Karpas-422 (cell line): Measurements from ENCODE around the gene ALOX5. TPM values are rescaled to one million over a fixed set of nuclear protein-coding genes. Genes with fewer than 3 reads are reported as not detected.
A peak's percentile ranks its signal among the peaks of the same experiment; 100 is the strongest.
"Not testable (repeated sequence)": the region's sequence is repeated elsewhere in the genome, so short reads cannot be mapped to it uniquely, and the experiment has no call there.

Source experiments
- DNase-seq: peaks from one replicate; pipeline ENCODE4 v3.0.0-alpha.2; 2015
- H2AFZ ChIP-seq: fragments of 200-600 bp; sonication (generic); 2 replicates; pipeline ENCODE4 v1.6.1; 2014; ENCODE audit warnings: antibody characterized with exemption, low read length, mixed read lengths
- H3K27ac ChIP-seq: fragments of 200-600 bp; sonication (generic); 2 replicates; pipeline ENCODE4 v1.5.1; 2014; ENCODE audit warnings: mild to moderate bottlenecking, low read length, moderate library complexity
- H3K27me3 ChIP-seq: fragments of 200-600 bp; sonication (generic); 2 replicates; pipeline ENCODE4 v1.6.1; 2014; ENCODE audit warnings: low read length, mixed read lengths
- H3K36me3 ChIP-seq: fragments of 200-600 bp; sonication (generic); 2 replicates; pipeline ENCODE4 v1.6.1; 2014; ENCODE audit warnings: low read length, mixed read lengths; ENCODE audit not compliant: insufficient read depth
- H3K4me1 ChIP-seq: fragments of 200-600 bp; sonication (generic); 2 replicates; pipeline ENCODE4 v1.6.1; 2014; ENCODE audit warnings: mild to moderate bottlenecking, low read length, mixed read lengths
- H3K4me2 ChIP-seq: fragments of 200-600 bp; sonication (generic); 2 replicates; pipeline ENCODE4 v1.6.1; 2014; ENCODE audit warnings: low read length, low read depth, mild to moderate bottlenecking; ENCODE audit not compliant: poor library complexity, severe bottlenecking
- H3K4me3 ChIP-seq: fragments of 200-600 bp; sonication (generic); 2 replicates; pipeline ENCODE4 v1.5.1; 2014; ENCODE audit warnings: mild to moderate bottlenecking, antibody characterized with exemption, low read length, mixed read lengths
- H3K79me2 ChIP-seq: fragments of 200-600 bp; sonication (generic); 2 replicates; pipeline ENCODE4 v1.6.1; 2014; ENCODE audit warnings: mild to moderate bottlenecking, low read length, mixed read lengths
- H3K9ac ChIP-seq: fragments of 200-600 bp; sonication (generic); 2 replicates; pipeline ENCODE4 v1.6.0; 2014; ENCODE audit warnings: low read length
- H3K9me2 ChIP-seq: fragments of 200-600 bp; sonication (generic), shearing (Covaris generic); replicated peaks from 2 replicates; pipeline ENCODE4 v1.6.0; 2014; ENCODE audit warnings: mild to moderate bottlenecking, low read length, moderate library complexity; ENCODE audit not compliant: insufficient read depth
- H3K9me3 ChIP-seq: fragments of 300-700, 200-600 bp; sonication (generic); 2 replicates; pipeline ENCODE4 v1.6.1; 2014; ENCODE audit warnings: low read length, mixed read lengths
- H4K20me1 ChIP-seq: fragments of 200-600 bp; sonication (generic); 2 replicates; pipeline ENCODE4 v1.6.1; 2014; ENCODE audit warnings: mild to moderate bottlenecking, antibody characterized with exemption, low read length, low read depth; ENCODE audit not compliant: insufficient read depth
- total RNA-seq: library from RNA; depleted of rRNA; stranded (reverse); fragments of >200 nt; shearing (Covaris generic); gene quantifications from 2 replicates; pipeline ENCODE4 v1.2.3, GENCODE V29; 2014; ENCODE audit warnings: low replicate concordance

ALOX5 gene
- total RNA-seq, 1 experiment from 2014 or later: 480 TPM

DNA sequence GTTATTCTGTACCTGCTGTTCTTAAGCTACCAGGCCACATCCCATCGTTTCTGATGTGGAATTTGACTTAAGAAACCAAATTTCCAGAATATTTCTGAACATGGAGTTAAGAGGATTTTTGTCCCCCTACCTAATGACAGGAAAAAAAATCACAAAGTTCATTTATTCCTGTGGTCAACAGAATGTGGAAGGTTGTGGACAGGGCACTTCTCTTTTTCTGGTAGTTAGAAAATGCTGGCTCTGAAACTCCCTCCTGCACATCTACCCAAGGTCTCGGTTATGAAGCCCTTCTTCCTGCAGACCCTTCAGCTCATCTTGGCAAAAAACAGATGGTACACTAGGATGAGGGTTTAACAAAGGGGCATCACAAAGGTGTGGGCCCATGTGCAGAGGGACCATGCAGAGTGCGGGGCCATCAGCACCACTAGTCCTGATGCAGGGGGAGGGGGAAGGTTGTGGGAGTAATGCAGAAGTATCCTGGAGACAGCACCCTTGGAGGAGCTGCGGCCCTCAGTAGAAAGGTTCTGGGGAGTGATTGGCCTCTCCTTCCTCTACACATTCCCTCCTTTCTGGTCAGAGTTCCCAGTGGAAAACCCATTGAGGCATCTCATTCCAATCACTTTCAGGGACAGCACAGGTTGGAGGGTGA lies 9.8 kb downstream of the ALOX5 start:
- Histone ChIP-seq H2AFZ (no peak overlapping the region), H3K79me2 (peaks cover 87% of the 10 kb centered on the region), H3K36me3 (peaks cover 96% of the 10 kb centered on the region)

DNA sequence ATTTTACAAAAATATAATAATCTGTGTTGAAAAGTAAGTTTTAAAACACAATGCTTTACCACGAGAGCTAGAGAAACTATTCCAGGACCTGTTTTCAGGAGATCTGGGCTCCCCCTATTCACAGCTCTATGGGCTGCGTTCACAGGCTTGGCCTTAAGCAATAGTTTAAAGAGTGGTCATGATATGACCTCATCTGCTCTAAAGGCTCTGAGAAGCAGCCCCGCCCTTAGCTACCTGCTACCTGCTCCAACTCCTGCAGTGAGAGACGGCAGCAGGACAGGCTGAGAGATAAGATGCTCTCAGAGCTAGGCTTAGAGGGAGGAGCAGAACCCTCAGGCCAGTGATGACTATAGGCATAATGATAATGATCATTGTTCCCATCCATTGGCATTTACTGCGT lies 12.6 kb downstream of the ALOX5 start:
- H4K20me1 ChIP-seq: peaks cover 14% of the 10 kb centered on the region
- no peak overlapping the region for H2AFZ ChIP-seq
- H3K4me2 ChIP-seq: no peak overlapping the region
- no peaks in the 10 kb centered on the region for H3K4me1 ChIP-seq
- H3K27ac ChIP-seq: no peak overlapping the region
- H3K27me3 ChIP-seq: no peaks in the 10 kb centered on the region
- H3K9me2 ChIP-seq: no peaks in the 10 kb centered on the region
- H3K9me3 ChIP-seq: no peaks in the 10 kb centered on the region
- H3K9ac ChIP-seq: no peak overlapping the region
- H3K4me3 ChIP-seq: no peak overlapping the region
- H3K36me3 ChIP-seq: peaks cover 71% of the 10 kb centered on the region
- DNase-seq: no peak
- peaks cover 60% of the 10 kb centered on the region for H3K79me2 ChIP-seq

More for the DNA sequence above, 9.8 kb downstream of the ALOX5 start:
- Histone ChIP-seq H3K9ac (no peak overlapping the region), H3K27me3 (no peaks in the 10 kb centered on the region), H3K4me3 (no peak overlapping the region), H3K4me2 (no peak overlapping the region), H3K9me3 (no peaks in the 10 kb centered on the region), H3K27ac (no peak overlapping the region), H4K20me1 (peaks cover 40% of the 10 kb centered on the region), H3K9me2 (no peaks in the 10 kb centered on the region), H3K4me1 (no peaks in the 10 kb centered on the region)
- peak; percentile 41 for DNase-seq

DNA sequence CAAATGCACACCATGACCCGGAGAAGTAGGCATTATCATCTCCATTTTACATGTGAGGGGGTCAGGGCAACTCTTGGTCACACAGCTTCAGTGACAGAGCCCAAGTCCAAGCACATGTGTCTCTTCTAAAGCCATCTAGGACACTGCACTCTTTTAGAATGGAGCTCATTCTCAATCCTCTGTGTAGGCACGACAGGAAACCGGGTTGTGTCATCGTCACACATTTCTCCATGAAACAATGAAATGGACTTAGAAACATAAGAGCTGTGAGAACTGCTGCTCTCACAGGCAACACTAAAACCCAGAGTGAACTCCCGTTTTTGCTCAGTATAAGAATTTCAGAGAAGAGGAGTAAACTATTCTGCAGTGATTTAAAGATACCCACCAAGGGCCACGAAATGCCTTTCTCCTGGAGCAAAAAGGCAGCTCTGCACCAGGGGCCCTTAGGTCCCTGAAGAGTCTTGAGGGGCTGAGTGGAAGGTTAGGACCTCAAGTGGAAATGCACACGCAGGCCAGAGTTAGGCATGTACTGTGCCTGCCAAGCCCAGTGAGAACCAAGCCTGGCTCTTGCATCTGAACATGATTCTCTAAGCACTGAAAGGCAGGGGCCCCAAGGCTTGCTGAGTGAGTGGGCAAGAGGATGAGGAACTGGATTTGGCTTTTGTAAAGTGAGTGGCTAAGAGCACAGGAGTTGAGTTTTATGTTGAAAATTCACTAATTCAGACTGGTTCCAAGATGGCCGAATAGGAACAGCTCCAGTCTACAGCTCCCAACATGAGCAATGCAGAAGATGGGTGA lies 13.3 kb downstream of the ALOX5 start:
- Histone ChIP-seq H3K27ac (no peak overlapping the region), H3K9ac (no peak overlapping the region), H3K27me3 (no peaks in the 10 kb centered on the region), H3K79me2 (peaks cover 53% of the 10 kb centered on the region), H2AFZ (no peak overlapping the region), H3K4me2 (no peak overlapping the region), H3K4me1 (no peaks in the 10 kb centered on the region), H3K9me3 (no peaks in the 10 kb centered on the region), H3K36me3 (peaks cover 64% of the 10 kb centered on the region), H4K20me1 (peaks cover 9% of the 10 kb centered on the region), H3K9me2 (no peaks in the 10 kb centered on the region), H3K4me3 (no peak overlapping the region)
- DNase-seq: no peak

DNA sequence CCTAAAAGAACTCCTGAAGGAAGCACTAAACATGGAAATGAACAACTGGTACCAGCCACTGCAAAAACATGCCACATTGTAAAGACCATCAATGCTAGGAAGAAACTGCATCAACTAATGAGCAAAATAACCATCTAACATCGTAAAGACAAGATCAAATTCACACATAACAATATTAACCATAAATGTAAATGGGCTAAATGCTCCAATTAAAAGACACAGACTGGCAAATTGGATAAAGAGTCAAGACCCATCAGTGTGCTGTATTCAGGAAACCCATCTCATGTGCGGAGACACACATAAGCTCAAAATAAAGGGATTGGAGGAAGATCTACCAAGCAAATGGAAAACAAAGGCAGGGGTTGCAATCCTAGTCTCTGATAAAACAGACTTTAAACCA lies 15.7 kb downstream of the ALOX5 start:
- not testable (repeated sequence) for H3K9me3 ChIP-seq, H3K27me3 ChIP-seq, H3K9me2 ChIP-seq, H4K20me1 ChIP-seq, H2AFZ ChIP-seq, DNase-seq, H3K27ac ChIP-seq, H3K4me3 ChIP-seq, H3K4me1 ChIP-seq, H3K4me2 ChIP-seq, H3K9ac ChIP-seq
- peaks cover 30% of the 10 kb centered on the region for H3K79me2 ChIP-seq
- H3K36me3 ChIP-seq: peaks cover 42% of the 10 kb centered on the region

DNA sequence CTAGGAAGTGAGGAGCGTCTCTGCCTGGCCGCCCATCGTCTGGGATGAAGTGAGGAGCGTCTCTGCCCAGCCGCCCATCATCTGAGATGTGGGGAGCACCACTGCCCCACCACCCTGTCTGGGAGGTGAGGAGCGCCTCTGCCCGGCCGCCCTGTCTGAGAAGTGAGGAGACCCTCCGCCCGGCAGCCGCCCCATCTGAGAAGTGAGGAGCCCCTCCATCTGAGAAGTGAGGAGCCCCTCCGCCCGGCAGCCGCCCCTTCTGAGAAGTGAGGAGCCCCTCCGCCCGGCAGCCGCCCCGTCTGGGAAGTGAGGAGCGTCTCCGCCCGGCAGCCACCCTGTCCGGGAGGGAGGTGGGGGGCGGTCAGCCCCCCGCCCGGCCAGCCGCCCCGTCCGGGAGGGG lies 17.6 kb downstream of the ALOX5 start:
- H3K9ac ChIP-seq, H3K27ac ChIP-seq, H4K20me1 ChIP-seq, H3K9me2 ChIP-seq, H3K4me1 ChIP-seq, H2AFZ ChIP-seq, H3K9me3 ChIP-seq, H3K4me2 ChIP-seq, H3K4me3 ChIP-seq, H3K27me3 ChIP-seq, DNase-seq: not testable (repeated sequence)
- peaks cover 38% of the 10 kb centered on the region for H3K36me3 ChIP-seq
- peaks cover 24% of the 10 kb centered on the region for H3K79me2 ChIP-seq

DNA sequence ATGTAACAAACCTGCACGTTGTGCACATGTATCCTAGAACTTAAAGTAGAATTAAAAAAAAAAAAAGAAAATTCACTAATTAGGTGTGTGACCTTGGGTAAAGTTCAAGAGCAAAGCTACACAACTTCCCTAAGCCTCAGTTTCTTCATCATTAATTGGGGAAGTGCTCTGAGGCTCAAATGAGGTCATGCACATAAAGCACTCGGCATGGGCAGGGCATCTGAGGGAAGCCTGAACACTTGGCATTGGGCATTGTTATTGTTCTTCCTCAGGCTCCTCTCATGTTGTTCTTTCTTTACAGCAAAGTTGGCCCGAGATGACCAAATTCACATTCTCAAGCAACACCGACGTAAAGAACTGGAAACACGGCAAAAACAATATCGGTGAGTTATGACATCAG lies 21.5 kb downstream of the ALOX5 start:
- H4K20me1 ChIP-seq: peaks cover 3% of the 10 kb centered on the region; the same call in 1 of the 2 replicates
- H2AFZ ChIP-seq: no peak overlapping the region
- no peaks in the 10 kb centered on the region for H3K9me2 ChIP-seq
- no peaks in the 10 kb centered on the region for H3K9me3 ChIP-seq
- H3K36me3 ChIP-seq: peaks cover 44% of the 10 kb centered on the region
- no peak overlapping the region for H3K27ac ChIP-seq
- DNase-seq: no peak
- H3K79me2 ChIP-seq: peaks cover 40% of the 10 kb centered on the region
- no peak overlapping the region for H3K9ac ChIP-seq
- H3K4me3 ChIP-seq: no peak overlapping the region
- H3K27me3 ChIP-seq: no peaks in the 10 kb centered on the region
- no peak overlapping the region for H3K4me2 ChIP-seq
- H3K4me1 ChIP-seq: peaks cover 5% of the 10 kb centered on the region; the same call in 1 of the 2 replicates

DNA sequence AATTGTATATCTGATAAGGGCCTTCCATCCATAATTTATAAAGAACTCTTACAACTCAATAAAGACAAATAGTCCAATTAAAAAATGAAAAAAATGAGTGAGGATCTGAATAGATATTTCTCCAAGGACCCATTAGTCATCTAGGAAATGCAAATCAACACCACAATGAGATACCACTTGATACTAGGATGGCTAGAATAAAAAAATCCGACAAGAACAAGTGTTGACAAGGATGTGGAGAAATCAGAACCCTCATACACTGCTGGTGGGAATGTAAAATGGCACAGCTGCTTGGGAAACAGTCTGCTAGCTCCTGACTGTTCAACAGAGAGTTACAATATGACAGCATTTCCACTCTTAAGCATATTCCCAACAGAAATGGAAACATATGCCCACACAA lies 24.6 kb downstream of the ALOX5 start:
- peaks cover 68% of the 10 kb centered on the region for H3K79me2 ChIP-seq
- peaks cover 71% of the 10 kb centered on the region for H3K36me3 ChIP-seq
- H3K9me3 ChIP-seq: no peaks in the 10 kb centered on the region
- H3K27ac ChIP-seq: no peak overlapping the region
- peaks cover 5% of the 10 kb centered on the region; the same call in 1 of the 2 replicates for H3K4me1 ChIP-seq
- no peak overlapping the region for H3K4me3 ChIP-seq
- no peaks in the 10 kb centered on the region for H3K9me2 ChIP-seq
- peak; percentile 63 for DNase-seq
- no peak overlapping the region for H2AFZ ChIP-seq
- no peaks in the 10 kb centered on the region for H3K27me3 ChIP-seq
- H3K4me2 ChIP-seq: no peak overlapping the region
- H4K20me1 ChIP-seq: peaks cover 3% of the 10 kb centered on the region; the same call in 1 of the 2 replicates
- H3K9ac ChIP-seq: no peak overlapping the region

DNA sequence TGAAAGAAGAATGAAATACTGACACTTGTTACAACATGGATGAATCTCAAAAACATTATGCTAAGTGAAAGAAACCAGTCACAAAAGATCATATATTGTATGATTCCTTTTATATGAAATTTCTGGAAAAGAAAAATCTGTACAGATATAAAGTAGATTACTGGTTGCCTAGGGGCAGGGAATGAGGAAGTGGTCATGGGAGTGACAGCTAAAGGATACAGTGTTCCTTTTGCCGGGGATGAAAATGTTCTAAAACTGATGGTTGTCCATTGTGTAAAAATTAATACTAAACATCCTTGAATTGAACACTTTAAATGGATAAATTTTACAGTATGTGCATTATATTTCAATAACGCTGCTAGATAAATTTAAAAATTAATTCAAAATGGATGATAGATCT lies 25.1 kb downstream of the ALOX5 start:
- Histone ChIP-seq H3K79me2 (peaks cover 74% of the 10 kb centered on the region), H3K27me3 (no peaks in the 10 kb centered on the region), H3K9me3 (no peaks in the 10 kb centered on the region), H4K20me1 (peaks cover 3% of the 10 kb centered on the region; the same call in 1 of the 2 replicates), H3K4me3 (no peak overlapping the region), H3K4me2 (no peak overlapping the region), H3K9me2 (no peaks in the 10 kb centered on the region), H2AFZ (no peak overlapping the region), H3K9ac (no peak overlapping the region), H3K36me3 (peaks cover 77% of the 10 kb centered on the region), H3K27ac (no peak overlapping the region), H3K4me1 (peaks cover 5% of the 10 kb centered on the region; the same call in 1 of the 2 replicates)
- no peak for DNase-seq
